GM12878 (cell line): ENCODE measurements around the gene SURF2. TPM values are rescaled to one million over a fixed set of nuclear protein-coding genes. Genes with fewer than 3 reads are reported as not detected.

Experiments used
- ATAC-seq: fragments of 200-7000 bp; cut with Tn5 transposase; 3 replicates; pipeline ENCODE4 v1.9.1; 2020; ENCODE audit warnings: mild to moderate bottlenecking, moderate library complexity
- BruUV-seq: library from RNA; stranded (reverse); fragments of 400-500 nt; replicated peaks from 2 replicates; lab custom pipeline; 2021; lab: Mats Ljungman, UMichigan
- CTCF ChIA-PET: fragments of 300-600 bp; sonication (Branson Sonifier 250); formaldehyde crosslinking; extraction: SDS; loops from one replicate; lab custom pipeline; 2021; ENCODE audit warnings: inconsistent platforms; lab: Yijun Ruan, JAX
- POLR2A ChIA-PET: fragments of 350-600 bp; formaldehyde crosslinking; extraction: SDS; loops from one replicate; lab custom pipeline; 2021; ENCODE audit warnings: inconsistent platforms; lab: Charles Lee
- RAD21 ChIA-PET: fragments of 300-600 bp; sonication (Branson Sonifier 250); formaldehyde crosslinking; loops from one replicate; lab custom pipeline; 2023; ENCODE audit warnings: antibody characterized with exemption; ENCODE audit not compliant: unreplicated experiment; lab: Charles Lee
- SMC1A ChIA-PET: fragments of 300-600 bp; sonication (Branson Sonifier 250); formaldehyde crosslinking; loops from one replicate; lab custom pipeline; 2023; ENCODE audit not compliant: unreplicated experiment, uncharacterized antibody; lab: Charles Lee
- DNase-seq: peaks from one replicate; pipeline ENCODE4 v3.0.0-alpha.2; 2011; ENCODE audit warnings: low read depth, low spot score
- FAIRE-seq: peaks from 3 replicates; lab custom pipeline; 2011; peaks lifted over from hg19 to GRCh38; lab: Jason Lieb, UNC
- H2AFZ ChIP-seq: 2 replicates; pipeline ENCODE4 v1.6.0; 2011; ENCODE audit warnings: low read depth, low read length, control low read depth; ENCODE audit not compliant: control insufficient read depth
- H3K27ac ChIP-seq: 2 replicates; pipeline ENCODE4 v1.5.1; 2011; ENCODE audit warnings: control low read depth; ENCODE audit not compliant: control insufficient read depth, insufficient read depth
- H3K27me3 ChIP-seq, 2 experiments: replicated peaks in 1 of 2; 2 replicates each; pipeline versions ENCODE4 v1.6.0 to v1.6.1; 2011; ENCODE audit warnings: low read length in 1 of 2; ENCODE audit not compliant: control insufficient read depth in 2 of 2, insufficient read depth in 2 of 2
- H3K36me3 ChIP-seq, 2 experiments: 2 replicates each; pipeline ENCODE4 v1.5.1; 2011; ENCODE audit warnings: low read length in 1 of 2; ENCODE audit not compliant: control insufficient read depth in 2 of 2, insufficient read depth in 2 of 2
- H3K4me1 ChIP-seq: 2 replicates; pipeline ENCODE4 v1.6.1; 2011; ENCODE audit warnings: mild to moderate bottlenecking, low read length, moderate library complexity, mixed read lengths; ENCODE audit not compliant: control insufficient read depth, insufficient read depth
- H3K4me2 ChIP-seq: 2 replicates; pipeline ENCODE4 v1.6.0; 2011; ENCODE audit warnings: control low read depth; ENCODE audit not compliant: control insufficient read depth, insufficient read depth
- H3K4me3 ChIP-seq: fragments of 200-600 bp; sonication (generic); 2 replicates; pipeline ENCODE4 v1.5.1; 2016
- H3K79me2 ChIP-seq: 2 replicates; pipeline ENCODE4 v1.6.0; 2011; ENCODE audit warnings: low read length; ENCODE audit not compliant: control insufficient read depth, insufficient read depth
- H3K9ac ChIP-seq: 2 replicates; pipeline ENCODE4 v1.8.0; 2011; ENCODE audit warnings: low read length, control low read depth, mixed read lengths; ENCODE audit not compliant: control insufficient read depth, insufficient read depth
- H3K9me3 ChIP-seq: replicated peaks from 3 replicates; pipeline ENCODE4 v1.5.1; 2011; ENCODE audit warnings: mild to moderate bottlenecking, low read length; ENCODE audit not compliant: control insufficient read depth, insufficient read depth
- H4K20me1 ChIP-seq: 2 replicates; pipeline ENCODE4 v1.6.0; 2011; ENCODE audit not compliant: control insufficient read depth, insufficient read depth
- BACH1 ChIP-seq: fragments of 450-650 bp; IDR thresholded peaks from 2 replicates; pipeline ENCODE4 v1.6.1; 2017; ENCODE audit warnings: mild to moderate bottlenecking, borderline replicate concordance
- CBX3 ChIP-seq: fragments of 200-600 bp; sonication (generic); IDR thresholded peaks from 2 replicates; pipeline ENCODE4 v1.6.1; 2016; ENCODE audit warnings: low read depth, borderline replicate concordance
- CREB1 ChIP-seq: IDR thresholded peaks from 2 replicates; pipeline ENCODE4 v1.6.1; 2012; ENCODE audit warnings: low read depth, mild to moderate bottlenecking, inconsistent platforms
- EP300 ChIP-seq, 2 experiments: fragments of 150-350 bp in 1 of 2; IDR thresholded peaks; 2 replicates each; pipeline ENCODE4 v1.6.1; 2011 to 2012; ENCODE audit warnings: low read depth in 2 of 2, low read length in 2 of 2, borderline replicate concordance in 1 of 2, improper control_type of control experiment in 1 of 2, inconsistent platforms in 1 of 2; ENCODE audit not compliant: control insufficient read depth in 1 of 2
- GATAD2B ChIP-seq: fragments of 450-650 bp; conservative IDR thresholded peaks from 2 replicates; pipeline ENCODE4 v1.6.1; 2017; ENCODE audit warnings: low read depth, mild to moderate bottlenecking, moderate library complexity
- KLF5 ChIP-seq: fragments of 450-650 bp; IDR thresholded peaks from 2 replicates; pipeline ENCODE4 v1.6.1; 2014; ENCODE audit warnings: mild to moderate bottlenecking; ENCODE audit not compliant: partially characterized antibody
- NBN ChIP-seq: fragments of 450-650 bp; IDR thresholded peaks from 2 replicates; pipeline ENCODE4 v1.6.1; 2016
- NRF1 ChIP-seq: conservative IDR thresholded peaks from 2 replicates; pipeline ENCODE4 v1.6.1; 2011; ENCODE audit warnings: mild to moderate bottlenecking, low read depth, low read length, improper control_type of control experiment
- PAX8 ChIP-seq: fragments of 450-650 bp; IDR thresholded peaks from 2 replicates; pipeline ENCODE4 v1.6.1; 2017; ENCODE audit warnings: mild to moderate bottlenecking, moderate library complexity
- RBBP5 ChIP-seq: fragments of 200-600 bp; sonication (generic); conservative IDR thresholded peaks from 2 replicates; pipeline ENCODE4 v1.6.1; 2016
- RUNX3 ChIP-seq: IDR thresholded peaks from 2 replicates; pipeline ENCODE4 v1.6.1; 2012; ENCODE audit warnings: low read length, inconsistent platforms
- SPI1 ChIP-seq: IDR thresholded peaks from 2 replicates; pipeline ENCODE4 v1.6.1; 2011; ENCODE audit warnings: low read depth, mild to moderate bottlenecking, low read length, moderate library complexity, borderline replicate concordance; ENCODE audit not compliant: insufficient read depth
- TBL1XR1 ChIP-seq: IDR thresholded peaks from 2 replicates; pipeline ENCODE4 v1.6.1; 2012; ENCODE audit warnings: low read depth, low read length, improper control_type of control experiment
- WGBS: methylation state at CpG from one replicate; pipeline ENCODE4 v1.1.6; 2016; ENCODE audit warnings: low lambda C conversion rate; ENCODE audit not compliant: insufficient replicate concordance, insufficient coverage; ENCODE audit errors: missing lambda C conversion rate; 5-methylcytosine and 5-hydroxymethylcytosine counted together
- in situ Hi-C: fragments of 300-500 bp; cut with MboI; formaldehyde crosslinking; loops from 9 replicates; pipeline ENCODE4 v1.14.3; 2018; ENCODE audit warnings: mixed read lengths
- intact Hi-C: fragments of 100-400 bp; cut with micrococcal nuclease; formaldehyde crosslinking; loops from one replicate; pipeline ENCODE4 v1.14.2; 2022; ENCODE audit not compliant: unreplicated experiment
- polyA plus RNA-seq, 11 experiments: library from polyadenylated mRNA; depleted of rRNA in 4 of 11; unstranded in 6 of 11; stranded (reverse) in 5 of 11; fragments of >200 nt; fragmentation: Nextera tagmentation in 4 of 11; fragmentation: Illumina TruSeq in 1 of 11; extraction: Ambion mirVana in 4 of 11; extraction: Trizol in 1 of 11; gene quantifications; 1 replicate in 1 of 11; 2 replicates in 10 of 11; pipeline versions ENCODE4 v1.2.1 to v1.2.3, GENCODE V29; 2011 to 2016; ENCODE audit warnings: inconsistent platforms in 2 of 11, missing spikeins in 2 of 11, low read depth in 1 of 11
- total RNA-seq, 4 experiments: library from RNA; depleted of rRNA in 3 of 4; stranded (reverse); fragments of >200 nt in 3 of 4; fragmentation: Illumina TruSeq in 1 of 4; extraction: Trizol in 1 of 4; gene quantifications; 2 replicates each; pipeline versions ENCODE4 v1.2.1 to v1.2.3, GENCODE V29; 2013 to 2021
- TF ChIP-seq, protein P1 (sequence below): IDR thresholded peaks from 2 replicates; pipeline ENCODE4 v1.6.1; 2012; ENCODE audit warnings: low read depth, low read length, improper control_type of control experiment
- TF ChIP-seq, protein P2 (sequence below): fragments of 450-650 bp; IDR thresholded peaks from 2 replicates; pipeline ENCODE4 v1.6.1; 2017; ENCODE audit warnings: mild to moderate bottlenecking, moderate library complexity

Gene SURF2
- total and polyA plus RNA-seq, 10 of the 15 experiments (the other 5 are each of a cell fraction or from before 2014, with no cell fraction given) = 4.0 to 41.7 (median 20.8) TPM

DNA sequence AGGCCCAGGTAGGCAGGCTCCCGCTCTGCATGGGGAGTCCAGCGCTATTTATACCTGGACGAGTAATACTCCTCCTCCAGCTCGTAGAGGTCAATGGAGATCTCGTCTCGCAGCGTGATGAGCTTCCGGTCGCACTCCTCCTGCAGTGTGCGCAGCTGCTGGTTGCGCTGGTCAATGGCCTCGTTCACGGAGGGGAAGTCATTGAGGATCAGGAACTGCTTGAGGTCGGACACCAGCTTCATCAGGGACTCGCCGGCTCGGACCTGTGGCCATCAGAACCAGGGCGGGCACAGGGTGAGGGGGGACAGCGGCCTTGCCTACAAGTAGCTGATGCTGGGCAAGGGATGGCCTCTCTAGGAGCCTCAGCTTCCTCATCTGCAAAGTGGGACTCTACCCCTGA lies 12.3 kb upstream of the SURF2 start:
- FAIRE-seq (no peak), DNase-seq (no peak), ATAC-seq (no peak)
- H4K20me1 ChIP-seq = no peaks in the 10 kb centered on the region
- no peak overlapping the region for H3K4me2 ChIP-seq
- in situ Hi-C loops = no loop called here
- no peak overlapping the region for H3K4me3 ChIP-seq
- peaks cover 21% of the 10 kb centered on the region for H3K4me1 ChIP-seq
- POLR2A ChIA-PET = no interaction called here
- RAD21 ChIA-PET = no interaction called here
- peaks cover 30% of the 10 kb centered on the region for H3K79me2 ChIP-seq
- H2AFZ ChIP-seq = no peak overlapping the region
- SMC1A ChIA-PET = no interaction called here
- H3K36me3 ChIP-seq = peaks cover 14 to 23% of the 10 kb centered on the region in 2 experiments
- intact Hi-C loops = no loop called here
- no TSS peak for BruUV-seq
- TF ChIP-seq SPI1 (no peak), PAX8 (no peak), CREB1 (no peak), CBX3 (no peak), TBL1XR1 (no peak), EP300 (IDR thresholded peaks at IDR 0.05; ENCODE audit: borderline replicate concordance in 1 of 2, control insufficient read depth in 1 of 2, low read depth in 2 of 2, low read length in 2 of 2) (no peak), KLF5 (no peak), NRF1 (no peak), RUNX3 (no peak), BACH1 (no peak), NBN (no peak), GATAD2B (no peak), RBBP5 (no peak)
- TF ChIP-seq, protein P1, sequence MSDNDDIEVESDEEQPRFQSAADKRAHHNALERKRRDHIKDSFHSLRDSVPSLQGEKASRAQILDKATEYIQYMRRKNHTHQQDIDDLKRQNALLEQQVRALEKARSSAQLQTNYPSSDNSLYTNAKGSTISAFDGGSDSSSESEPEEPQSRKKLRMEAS = no peak
- TF ChIP-seq, protein P2, sequence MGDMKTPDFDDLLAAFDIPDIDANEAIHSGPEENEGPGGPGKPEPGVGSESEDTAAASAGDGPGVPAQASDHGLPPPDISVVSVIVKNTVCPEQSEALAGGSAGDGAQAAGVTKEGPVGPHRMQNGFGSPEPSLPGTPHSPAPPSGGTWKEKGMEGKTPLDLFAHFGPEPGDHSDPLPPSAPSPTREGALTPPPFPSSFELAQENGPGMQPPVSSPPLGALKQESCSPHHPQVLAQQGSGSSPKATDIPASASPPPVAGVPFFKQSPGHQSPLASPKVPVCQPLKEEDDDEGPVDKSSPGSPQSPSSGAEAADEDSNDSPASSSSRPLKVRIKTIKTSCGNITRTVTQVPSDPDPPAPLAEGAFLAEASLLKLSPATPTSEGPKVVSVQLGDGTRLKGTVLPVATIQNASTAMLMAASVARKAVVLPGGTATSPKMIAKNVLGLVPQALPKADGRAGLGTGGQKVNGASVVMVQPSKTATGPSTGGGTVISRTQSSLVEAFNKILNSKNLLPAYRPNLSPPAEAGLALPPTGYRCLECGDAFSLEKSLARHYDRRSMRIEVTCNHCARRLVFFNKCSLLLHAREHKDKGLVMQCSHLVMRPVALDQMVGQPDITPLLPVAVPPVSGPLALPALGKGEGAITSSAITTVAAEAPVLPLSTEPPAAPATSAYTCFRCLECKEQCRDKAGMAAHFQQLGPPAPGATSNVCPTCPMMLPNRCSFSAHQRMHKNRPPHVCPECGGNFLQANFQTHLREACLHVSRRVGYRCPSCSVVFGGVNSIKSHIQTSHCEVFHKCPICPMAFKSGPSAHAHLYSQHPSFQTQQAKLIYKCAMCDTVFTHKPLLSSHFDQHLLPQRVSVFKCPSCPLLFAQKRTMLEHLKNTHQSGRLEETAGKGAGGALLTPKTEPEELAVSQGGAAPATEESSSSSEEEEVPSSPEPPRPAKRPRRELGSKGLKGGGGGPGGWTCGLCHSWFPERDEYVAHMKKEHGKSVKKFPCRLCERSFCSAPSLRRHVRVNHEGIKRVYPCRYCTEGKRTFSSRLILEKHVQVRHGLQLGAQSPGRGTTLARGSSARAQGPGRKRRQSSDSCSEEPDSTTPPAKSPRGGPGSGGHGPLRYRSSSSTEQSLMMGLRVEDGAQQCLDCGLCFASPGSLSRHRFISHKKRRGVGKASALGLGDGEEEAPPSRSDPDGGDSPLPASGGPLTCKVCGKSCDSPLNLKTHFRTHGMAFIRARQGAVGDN = no peak
- H3K27me3 ChIP-seq = no peaks in the 10 kb centered on the region
- no peak overlapping the region for H3K9ac ChIP-seq
- no peaks in the 10 kb centered on the region for H3K9me3 ChIP-seq
- no peak overlapping the region for H3K27ac ChIP-seq
- CTCF ChIA-PET = interaction anchor here (0.5 to 0.9 kb wide), 3 partner anchors 11 to 314 kb away, joined by 3 read pairs; no protein-coding TSS in a partner anchor
- WGBS = 97% methylated on average over 19 of the region's 19 CpGs
